GM08714 (cell line): ENCODE data around the gene UBE2J1.
A peak's percentile ranks its signal among the peaks of the same experiment; 100 is the strongest.

Experiments
- H3K4me3 ChIP-seq: fragments of 200-500 bp; sonication (Bioruptor generic); 2 replicates; pipeline ENCODE4 v1.5.1; 2014; ENCODE audit warnings: mild to moderate bottlenecking, low read length, inconsistent platforms
- ZNF274 ChIP-seq: IDR thresholded peaks from 2 replicates; pipeline ENCODE4 v1.6.1; 2012; ENCODE audit warnings: mild to moderate bottlenecking, low read depth, low read length

UBE2J1 gene

GRCh38 chr6:89353702-89354392, 1.3 kb upstream of the UBE2J1 start:
- TF ChIP-seq ZNF274 = no peak
- peak overlapping the region; percentile 98; the same call in 1 of the 2 replicates for H3K4me3 ChIP-seq

GRCh38 chr6:89353118-89353556, 615 bp upstream of the UBE2J1 start:
- H3K4me3 ChIP-seq = peak overlapping the region; percentile 98
- TF ChIP-seq ZNF274 = no peak

GRCh38 chr6:89351671-89352277, 748 bp downstream of the UBE2J1 start:
- no peak for TF ChIP-seq ZNF274
- H3K4me3 ChIP-seq = peak overlapping the region; percentile 98

- H3K4me3 ChIP-seq = peak overlapping the region; percentile 98
- TF ChIP-seq ZNF274 = no peak
These were observed 2.1 kb downstream of the UBE2J1 start for GRCh38 chr6:89350281-89350966.

GRCh38 chr6:89348372-89348771, 4.2 kb downstream of the UBE2J1 start:
- H3K4me3 ChIP-seq = no peak overlapping the region; the same call in 1 of the 2 replicates
- TF ChIP-seq ZNF274 = no peak

GRCh38 chr6:89347825-89348224, 4.7 kb downstream of the UBE2J1 start:
- no peak for TF ChIP-seq ZNF274
- no peak overlapping the region; the same call in 1 of the 2 replicates for H3K4me3 ChIP-seq

- no peak for TF ChIP-seq ZNF274
- H3K4me3 ChIP-seq = no peak overlapping the region
These were observed 6.1 kb downstream of the UBE2J1 start for GRCh38 chr6:89346433-89346832.

- no peak overlapping the region for H3K4me3 ChIP-seq
- TF ChIP-seq ZNF274 = no peak
These were observed 13.0 kb downstream of the UBE2J1 start for GRCh38 chr6:89339565-89339964.

- H3K4me3 ChIP-seq = no peak overlapping the region
- no peak for TF ChIP-seq ZNF274
These were observed 17.4 kb downstream of the UBE2J1 start for GRCh38 chr6:89335164-89335563.

- no peak for TF ChIP-seq ZNF274
- H3K4me3 ChIP-seq = no peak overlapping the region
These were observed 21.6 kb downstream of the UBE2J1 start for GRCh38 chr6:89330910-89331309.

- no peak for TF ChIP-seq ZNF274
- no peak overlapping the region for H3K4me3 ChIP-seq
These were observed 23.5 kb downstream of the UBE2J1 start for GRCh38 chr6:89328976-89329375.

- H3K4me3 ChIP-seq = no peak overlapping the region
- no peak for TF ChIP-seq ZNF274
These were observed 28.2 kb downstream of the UBE2J1 start for GRCh38 chr6:89324304-89324703.

GRCh38 chr6:89323511-89323971, 29.0 kb downstream of the UBE2J1 start:
- no peak for TF ChIP-seq ZNF274

GRCh38 chr6:89321131-89321970, 31.2 kb downstream of the UBE2J1 start:
- TF ChIP-seq ZNF274 = no peak
- H3K4me3 ChIP-seq = no peak overlapping the region

More at GRCh38 chr6:89323511-89323971, 29.0 kb downstream of the UBE2J1 start:
- no peak overlapping the region for H3K4me3 ChIP-seq
